ENCODE measurements around the gene DNA2. TPM values are rescaled to one million over a fixed set of nuclear protein-coding genes. Genes with fewer than 3 reads are reported as not detected.
"Not testable (repeated sequence)": the region's sequence is repeated elsewhere in the genome, so short reads cannot be mapped to it uniquely, and the experiment has no call there.

The DNA2 gene
- 6.7 TPM for total RNA-seq

- DNase-seq (ENCODE audit: low spot score) (peak; percentile 74), ATAC-seq (peak; percentile 85)
- intact Hi-C loops (cut with DNase I), result no loop called here
Observed at GRCh38 chr10:68471586-68472408, at the start of gene DNA2. TSS of gene DNA2 (minus strand) at chr10:68471973. CDS start at chr10:68471864, 109 bp downstream.

- intact Hi-C loops (cut with DNase I); ATAC-seq; DNase-seq (ENCODE audit: low spot score): not testable (repeated sequence)
Observed at GRCh38 chr10:68518609-68519008, 46.8 kb upstream of the DNA2 start.

DNA sequence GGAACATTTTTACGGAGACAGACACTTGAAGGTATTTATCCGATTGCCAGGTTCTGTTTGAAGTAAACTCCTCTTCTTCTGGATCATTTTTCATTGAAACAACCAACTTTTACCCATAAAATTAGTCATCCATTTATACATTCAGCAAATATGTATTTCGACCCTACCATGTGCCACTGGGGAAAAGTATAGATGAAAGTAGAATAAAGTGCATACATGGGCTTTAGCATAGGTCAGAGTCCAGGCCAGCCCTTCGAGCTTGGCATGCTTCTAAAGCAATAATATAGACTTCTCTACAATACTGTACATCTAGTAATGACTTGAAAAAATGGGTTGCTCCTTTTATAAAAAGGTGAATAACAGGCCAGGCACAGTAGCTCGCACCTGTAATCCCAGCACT lies 45.4 kb upstream of the DNA2 start:
- intact Hi-C loops (cut with DNase I), result no loop called here
- ATAC-seq (no peak), DNase-seq (ENCODE audit: low spot score) (no peak)

DNA sequence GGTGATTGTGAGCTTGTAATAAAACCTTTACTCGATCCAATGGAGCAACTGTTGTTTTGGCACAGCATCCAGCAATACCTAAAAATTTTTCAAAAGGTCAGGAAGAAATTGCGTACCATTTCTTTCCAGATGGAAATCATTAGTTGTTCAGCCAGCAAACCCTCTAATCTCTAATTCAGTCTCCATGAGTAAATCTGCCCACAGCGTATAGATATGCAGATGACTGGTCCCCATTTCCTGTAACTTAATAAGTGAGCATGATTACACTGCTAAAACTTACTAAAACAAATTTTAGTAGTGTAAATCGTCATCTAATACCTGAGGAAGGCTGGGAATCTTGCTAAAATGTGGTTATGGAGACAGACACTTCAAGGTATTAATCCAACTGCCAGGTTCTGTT lies 45.0 kb upstream of the DNA2 start:
- intact Hi-C loops (cut with DNase I), result no loop called here
- no peak for ATAC-seq
- no peak for DNase-seq (ENCODE audit: low spot score)

- DNase-seq (ENCODE audit: low spot score); intact Hi-C loops (cut with DNase I); ATAC-seq: not testable (repeated sequence)
Observed at GRCh38 chr10:68516216-68516615, 44.4 kb upstream of the DNA2 start.

DNA sequence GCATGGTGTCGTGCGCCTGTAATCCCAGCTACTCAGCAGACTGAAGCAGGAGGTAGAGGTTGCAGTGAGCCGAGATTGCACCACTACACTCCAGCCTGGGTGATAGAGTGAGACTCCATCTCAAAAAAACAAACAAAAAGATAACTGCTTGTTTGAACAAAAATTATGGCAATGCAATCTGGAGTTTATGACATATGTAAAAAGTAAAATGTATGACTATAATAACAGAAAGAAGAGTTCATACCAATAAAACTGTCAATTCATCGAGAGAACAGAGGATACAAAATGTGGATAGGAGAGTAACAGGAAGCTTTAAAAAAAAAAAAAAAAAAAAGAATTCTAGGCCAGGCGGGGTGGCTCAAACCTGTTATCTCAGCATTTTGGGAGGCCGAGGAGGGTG lies 36.3 kb upstream of the DNA2 start:
- ATAC-seq, result no peak
- peak; percentile 7 for DNase-seq (ENCODE audit: low spot score)
- intact Hi-C loops (cut with DNase I), result no loop called here

DNA sequence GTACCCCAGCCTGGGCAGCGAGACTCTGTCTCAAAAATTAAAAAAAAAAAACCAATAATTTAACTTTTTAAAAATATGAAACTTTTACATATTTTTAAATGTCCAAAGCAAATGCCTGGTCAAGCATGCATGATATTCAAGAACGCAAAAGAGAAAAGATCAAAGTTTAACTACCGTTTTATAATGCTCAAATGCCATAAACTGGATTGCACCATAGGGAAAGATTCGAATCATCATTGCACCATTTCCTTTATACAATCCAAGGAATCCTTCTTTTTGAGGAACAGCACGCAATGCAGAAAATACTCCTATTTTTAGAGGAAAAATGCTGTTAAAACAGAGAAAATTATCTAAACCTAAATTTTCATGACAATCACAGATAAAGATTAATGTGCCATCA lies 34.6 kb upstream of the DNA2 start:
- ATAC-seq (no peak), DNase-seq (ENCODE audit: low spot score) (no peak)
- intact Hi-C loops (cut with DNase I), result no loop called here

DNA sequence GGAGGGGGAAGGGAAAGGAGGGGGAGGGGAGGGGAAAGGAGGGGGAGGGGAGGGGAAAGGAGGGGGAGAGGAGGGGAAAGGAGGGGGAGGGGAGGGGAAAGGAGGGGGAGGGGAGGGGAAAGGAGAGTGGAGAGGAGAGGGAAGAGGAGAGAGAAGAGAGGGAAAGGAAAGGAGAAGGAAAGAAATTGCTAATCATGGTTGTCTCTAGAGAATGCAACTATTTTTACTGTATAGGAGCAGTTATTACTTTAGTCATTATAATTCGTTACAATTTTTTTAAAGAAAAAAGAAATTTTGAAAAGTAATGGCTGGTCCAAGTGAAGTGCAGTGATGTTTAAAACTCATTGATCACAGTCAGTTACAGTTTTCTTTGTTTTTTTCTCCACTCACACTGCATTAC lies 31.1 kb upstream of the DNA2 start:
- no peak for ATAC-seq

GRCh38 chr10:68501691-68502090 lies 29.9 kb upstream of the DNA2 start:
- intact Hi-C loops (cut with DNase I), result no loop called here
- no peak for DNase-seq (ENCODE audit: low spot score)
- ATAC-seq, result no peak

More for the DNA sequence above, 31.1 kb upstream of the DNA2 start:
- no peak for DNase-seq (ENCODE audit: low spot score)
- intact Hi-C loops (cut with DNase I), result no loop called here

GRCh38 chr10:68499544-68499943 lies 27.8 kb upstream of the DNA2 start:
- intact Hi-C loops (cut with DNase I), result no loop called here
- ATAC-seq, result no peak
- DNase-seq (ENCODE audit: low spot score), result no peak

DNA sequence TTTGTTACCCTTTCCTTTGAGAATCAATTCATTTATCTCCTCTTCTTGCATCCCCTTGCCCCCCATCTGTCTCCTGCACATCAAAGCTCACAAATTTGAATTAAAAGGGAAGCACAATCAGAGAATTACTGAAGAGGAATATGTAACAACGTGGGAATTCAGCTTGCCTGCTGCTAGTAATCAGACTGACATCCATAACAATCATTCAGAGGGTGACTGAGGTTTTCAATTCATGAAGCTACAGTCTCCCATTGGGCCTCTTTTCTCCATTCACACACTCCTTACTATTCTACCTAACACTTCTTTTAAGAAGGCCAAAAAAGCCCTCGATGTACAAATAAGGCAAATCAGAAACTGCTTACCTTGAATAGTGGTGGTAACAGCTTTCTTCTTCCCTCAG lies 24.3 kb upstream of the DNA2 start:
- ATAC-seq, result no peak
- DNase-seq (ENCODE audit: low spot score), result no peak
- intact Hi-C loops (cut with DNase I), result no loop called here

DNA sequence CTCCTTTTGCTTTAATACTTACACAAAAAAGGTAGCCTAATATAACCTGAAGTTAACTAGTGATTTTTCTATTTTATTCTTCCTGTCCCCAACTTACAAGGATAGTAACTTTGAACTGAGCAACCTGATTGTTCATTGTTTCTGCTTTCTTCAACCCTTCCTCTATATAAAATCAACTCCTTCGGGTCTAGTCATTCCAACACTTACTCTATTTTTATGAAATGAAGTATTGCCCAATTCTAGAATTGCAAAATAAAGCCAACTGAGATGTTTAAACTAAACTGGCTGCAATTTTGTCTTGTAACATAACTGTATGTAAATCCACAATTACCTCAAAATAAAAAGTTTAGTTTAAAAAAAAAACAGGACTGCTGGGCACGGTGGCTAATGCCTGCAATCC lies 20.3 kb upstream of the DNA2 start:
- intact Hi-C loops (cut with DNase I), result no loop called here
- DNase-seq (ENCODE audit: low spot score), result no peak
- ATAC-seq, result no peak

GRCh38 chr10:68489919-68490318 lies 18.1 kb upstream of the DNA2 start:
- no peak for ATAC-seq
- intact Hi-C loops (cut with DNase I), result no loop called here
- DNase-seq (ENCODE audit: low spot score), result no peak

- no peak for DNase-seq (ENCODE audit: low spot score)
- intact Hi-C loops (cut with DNase I), result no loop called here
- ATAC-seq, result no peak
Observed at GRCh38 chr10:68474021-68474420, 2.2 kb upstream of the DNA2 start.

DNA sequence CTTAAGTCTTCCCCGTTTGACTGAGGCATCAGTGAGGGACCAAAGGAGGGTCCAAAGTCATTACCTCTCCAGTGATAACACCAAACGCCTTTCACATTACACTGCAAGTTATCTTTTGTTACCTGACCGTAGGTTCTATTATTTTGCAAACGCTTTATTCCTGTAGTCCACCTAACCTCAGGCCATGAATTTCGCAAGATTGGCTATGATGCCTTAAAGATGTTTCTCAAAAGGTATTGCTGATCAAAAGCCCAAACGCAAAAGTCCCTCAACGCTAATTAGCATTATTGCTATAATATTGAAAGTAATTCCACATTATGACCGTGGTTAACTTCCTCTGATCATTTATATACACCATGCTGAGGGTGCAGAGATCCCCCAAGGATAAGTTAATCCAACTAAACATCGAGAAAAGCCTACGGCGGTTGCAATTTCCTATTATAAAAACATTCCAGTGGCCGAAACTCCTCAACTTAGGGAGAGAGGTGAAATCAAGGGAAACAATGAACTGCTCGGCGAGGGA lies 649 bp downstream of the DNA2 start:
- DNase-seq (ENCODE audit: low spot score), result no peak
- ATAC-seq, result no peak
- intact Hi-C loops (cut with DNase I), result no loop called here

GRCh38 chr10:68470300-68470699 lies 1.5 kb downstream of the DNA2 start:
- DNase-seq (ENCODE audit: low spot score), result no peak
- no peak for ATAC-seq
- intact Hi-C loops (cut with DNase I), result no loop called here

DNA sequence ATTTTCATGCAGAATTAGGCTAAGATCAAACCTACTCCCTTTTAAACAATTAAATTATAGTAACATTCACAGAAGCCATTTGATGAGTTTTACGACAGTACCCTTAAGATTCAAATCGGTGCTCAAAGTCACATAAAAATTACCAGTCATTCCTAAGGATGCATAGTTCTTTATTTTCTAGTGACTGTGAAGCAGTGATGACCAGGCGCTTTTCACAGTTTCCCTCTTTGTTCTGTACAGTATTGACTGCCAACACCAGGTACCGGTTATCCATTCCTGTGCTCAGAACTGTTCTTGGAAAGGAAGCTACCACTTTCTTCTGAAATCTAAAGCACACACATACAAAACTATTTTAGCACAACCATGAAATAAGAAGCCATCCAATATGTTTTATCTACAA lies 1.9 kb downstream of the DNA2 start:
- ATAC-seq, result no peak
- intact Hi-C loops (cut with DNase I), result no loop called here
- no peak for DNase-seq (ENCODE audit: low spot score)

GRCh38 chr10:68464729-68465128 lies 7.0 kb downstream of the DNA2 start:
- intact Hi-C loops (cut with DNase I); DNase-seq (ENCODE audit: low spot score); ATAC-seq: not testable (repeated sequence)

- intact Hi-C loops (cut with DNase I), result no loop called here
- DNase-seq (ENCODE audit: low spot score), result no peak
- no peak for ATAC-seq
Observed at GRCh38 chr10:68463365-68464093, 8.2 kb downstream of the DNA2 start.

GRCh38 chr10:68462536-68462935 lies 9.2 kb downstream of the DNA2 start:
- DNase-seq (ENCODE audit: low spot score), result no peak
- ATAC-seq, result no peak
- intact Hi-C loops (cut with DNase I), result no loop called here

Data from sciatic nerve (tissue), 2 donors.